Stimulated activated naive B cell treated with anti-CD40 and anti-IgM and Interleukin-4, amounts not matched to agents 10 μg/mL and 1 μg/mL and 100 μg/mL, for 72 hours (primary cell): Measurements from ENCODE around the gene RAB3D.
"Not testable (repeated sequence)": the region's sequence is repeated elsewhere in the genome, so short reads cannot be mapped to it uniquely, and the experiment has no call there.

Experiments used
- ATAC-seq, 2 donors: fragments of 150-1000 bp; cut with Tn5 transposase; replicated peaks; 2 replicates each; pipeline ENCODE4 v1.10.0; 2021; ENCODE audit warnings: moderate library complexity in 1 of 2
- DNase-seq: peaks from one replicate; pipeline ENCODE4 v3.0.0; 2021
- H3K27ac Mint-ChIP-seq: one replicate; pipeline ENCODE4 v1.8.0; 2022; ENCODE audit warnings: mild to moderate bottlenecking, mixed read lengths
- H3K27me3 Mint-ChIP-seq, 2 donors: one replicate each; pipeline ENCODE4 v1.8.0; 2022; ENCODE audit warnings: mixed read lengths in 2 of 2
- H3K36me3 Mint-ChIP-seq, 2 donors: one replicate each; pipeline ENCODE4 v1.8.0; 2022; ENCODE audit warnings: mixed read lengths in 2 of 2, mild to moderate bottlenecking in 1 of 2
- H3K4me1 Mint-ChIP-seq, 2 donors: one replicate each; pipeline ENCODE4 v1.8.0; 2022; ENCODE audit warnings: mixed read lengths in 2 of 2, mild to moderate bottlenecking in 1 of 2
- H3K4me3 Mint-ChIP-seq, 2 donors: one replicate each; pipeline ENCODE4 v1.8.0; 2022; ENCODE audit warnings: mild to moderate bottlenecking in 2 of 2, mixed read lengths in 2 of 2, moderate library complexity in 1 of 2
- H3K9me3 Mint-ChIP-seq, 2 donors: one replicate each; pipeline ENCODE4 v1.8.0; 2022; ENCODE audit warnings: mixed read lengths in 2 of 2, mild to moderate bottlenecking in 1 of 2

Gene RAB3D

DNA sequence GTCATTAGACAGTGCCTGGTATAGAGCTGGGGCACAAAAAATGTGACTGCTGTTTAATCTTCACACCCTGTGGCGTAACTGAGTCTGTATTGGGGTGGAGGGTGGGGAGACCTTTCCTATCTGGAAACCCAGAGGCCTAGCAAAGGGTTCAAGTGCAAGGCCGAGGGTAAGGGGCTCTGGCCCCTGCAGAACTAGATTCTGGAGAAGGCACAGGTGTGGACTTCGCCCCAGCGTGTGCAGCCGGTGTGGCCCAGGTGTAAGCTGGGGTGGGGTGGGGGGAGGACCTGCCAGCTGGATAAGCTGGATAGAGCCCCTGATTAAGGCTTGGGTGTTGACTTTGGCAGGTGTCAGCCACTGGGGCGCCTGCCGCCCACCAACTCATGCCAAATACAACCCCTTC, 1.3 kb downstream of the RAB3D start:
- no peak overlapping the region for H3K27ac Mint-ChIP-seq
- H3K27me3 Mint-ChIP-seq = no peaks in the 10 kb centered on the region
- peaks cover 5% of the 10 kb centered on the region in 2 donors for H3K9me3 Mint-ChIP-seq
- ATAC-seq = no peak
- peaks cover 15 to 37% of the 10 kb centered on the region in 2 donors for H3K36me3 Mint-ChIP-seq
- DNase-seq = no peak
- peaks cover 10 to 21% of the 10 kb centered on the region in 2 donors for H3K4me1 Mint-ChIP-seq
- H3K4me3 Mint-ChIP-seq = no peak overlapping the region

GRCh38 chr19:11337080-11337479, 2.4 kb downstream of the RAB3D start:
- H3K27me3 Mint-ChIP-seq = no peaks in the 10 kb centered on the region
- DNase-seq = no peak
- peak in 1 of 2 donors; percentile 12 for ATAC-seq
- H3K4me3 Mint-ChIP-seq = no peak overlapping the region
- peaks cover 5% of the 10 kb centered on the region in 2 donors for H3K9me3 Mint-ChIP-seq
- H3K36me3 Mint-ChIP-seq = peaks cover 16 to 37% of the 10 kb centered on the region in 2 donors
- H3K4me1 Mint-ChIP-seq = peaks cover 9 to 21% of the 10 kb centered on the region in 2 donors
- no peak overlapping the region for H3K27ac Mint-ChIP-seq

DNA sequence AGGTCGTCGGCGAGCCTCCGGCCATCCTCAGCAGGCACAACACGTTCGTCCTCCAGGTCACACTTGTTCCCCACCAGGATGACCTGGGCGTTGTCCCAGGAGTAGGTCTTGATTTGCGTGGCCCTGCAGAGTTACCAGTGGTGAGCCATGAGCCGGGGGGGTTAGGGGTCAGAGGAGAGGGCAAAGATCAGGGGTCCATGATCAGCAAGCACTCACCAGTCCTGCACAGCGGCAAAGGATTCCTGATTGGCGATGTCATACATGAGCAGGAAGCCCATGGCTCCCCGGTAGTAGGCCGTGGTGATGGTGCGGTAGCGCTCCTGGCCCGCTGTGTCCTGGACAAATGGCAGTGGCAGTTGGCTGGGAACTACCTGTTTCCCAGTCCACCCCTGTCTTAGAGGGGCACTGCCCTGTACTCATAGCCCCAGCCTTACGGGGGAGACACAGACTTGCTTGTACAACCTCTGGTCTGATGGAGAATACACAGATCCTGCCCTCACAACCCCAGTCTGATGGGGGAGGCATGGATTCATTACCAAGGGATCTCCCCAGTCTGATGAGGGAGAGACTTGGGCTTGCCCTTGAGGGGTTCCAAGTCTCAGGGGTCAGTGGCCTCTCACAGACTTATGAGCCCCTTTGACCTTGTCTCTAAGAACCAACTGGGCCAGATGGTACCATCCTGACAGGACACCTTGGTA, 3.9 kb downstream of the RAB3D start:
- ATAC-seq = no peak
- Mint-ChIP-seq H3K4me3 (no peak overlapping the region), H3K27me3 (no peaks in the 10 kb centered on the region), H3K36me3 (peaks cover 18 to 37% of the 10 kb centered on the region in 2 donors), H3K9me3 (peaks cover 5% of the 10 kb centered on the region in 2 donors), H3K27ac (no peak overlapping the region), H3K4me1 (peaks cover 9 to 21% of the 10 kb centered on the region in 2 donors)
- no peak for DNase-seq

- Mint-ChIP-seq H3K36me3 (peaks cover 18 to 44% of the 10 kb centered on the region in 2 donors), H3K27ac (peak overlapping the region; percentile 42)
- not testable (repeated sequence) for H3K4me1 Mint-ChIP-seq, H3K9me3 Mint-ChIP-seq, H3K27me3 Mint-ChIP-seq, DNase-seq, H3K4me3 Mint-ChIP-seq
- peak in 1 of 2 donors; percentile 56 for ATAC-seq
Observed at GRCh38 chr19:11333838-11334237, 5.6 kb downstream of the RAB3D start.

DNA sequence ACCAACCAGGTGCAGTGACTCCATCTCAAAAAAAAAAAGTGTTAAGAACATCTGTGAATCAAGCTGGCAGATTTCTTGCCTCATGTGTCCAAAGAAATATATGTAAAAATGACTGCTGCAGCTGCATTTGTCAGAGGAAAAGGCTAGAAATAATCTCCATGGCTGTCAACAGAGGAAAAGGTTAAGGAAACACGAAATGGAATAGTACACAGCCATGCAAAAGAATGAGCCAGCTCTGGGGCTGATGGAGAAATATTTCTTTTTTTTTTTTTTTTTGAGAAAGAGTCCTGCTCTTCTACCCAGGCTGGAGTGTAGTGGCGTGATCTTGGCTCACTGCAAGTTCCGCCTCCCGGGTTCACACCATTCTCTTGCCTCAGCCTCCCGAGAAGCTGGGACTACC, 6.6 kb downstream of the RAB3D start:
- no peak overlapping the region for H3K4me3 Mint-ChIP-seq
- no peaks in the 10 kb centered on the region for H3K27me3 Mint-ChIP-seq
- ATAC-seq (no peak), DNase-seq (no peak)
- H3K4me1 Mint-ChIP-seq = no peaks in the 10 kb centered on the region
- H3K36me3 Mint-ChIP-seq = peaks cover 18 to 44% of the 10 kb centered on the region in 2 donors
- H3K9me3 Mint-ChIP-seq = peaks cover 5% of the 10 kb centered on the region in 2 donors
- H3K27ac Mint-ChIP-seq = no peak overlapping the region

GRCh38 chr19:11331502-11331901, 8.0 kb downstream of the RAB3D start:
- ATAC-seq = no peak
- Mint-ChIP-seq H3K27me3 (no peaks in the 10 kb centered on the region), H3K9me3 (peaks cover 5% of the 10 kb centered on the region in 2 donors), H3K27ac (no peak overlapping the region), H3K4me1 (no peaks in the 10 kb centered on the region), H3K36me3 (peaks cover 20 to 43% of the 10 kb centered on the region in 2 donors), H3K4me3 (no peak overlapping the region)
- no peak for DNase-seq

DNA sequence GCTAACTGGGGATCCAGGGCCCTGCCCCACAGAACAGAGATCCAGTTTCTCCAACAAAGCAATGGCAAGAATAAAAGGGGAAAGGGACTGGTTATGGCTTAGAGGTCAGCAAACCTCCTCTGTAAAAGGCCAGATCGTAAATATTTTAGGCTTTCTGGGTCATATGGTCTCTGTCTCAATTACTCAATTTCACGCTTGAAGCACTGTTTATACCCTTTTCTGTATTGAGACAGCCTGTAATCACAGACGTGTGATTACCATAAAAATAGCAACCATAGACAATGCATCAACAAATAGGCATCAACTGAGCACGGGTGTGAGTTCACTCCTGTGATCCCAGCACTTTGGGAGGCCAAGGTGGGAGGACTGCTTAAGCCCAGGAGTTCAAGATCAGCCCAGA, 9.3 kb downstream of the RAB3D start:
- H3K36me3 Mint-ChIP-seq = peaks cover 13 to 30% of the 10 kb centered on the region in 2 donors
- H3K9me3 Mint-ChIP-seq = peaks cover 0 to under 1% of the 10 kb centered on the region in 2 donors
- H3K4me3 Mint-ChIP-seq = no peak overlapping the region
- ATAC-seq (no peak), DNase-seq (no peak)
- H3K27me3 Mint-ChIP-seq = no peaks in the 10 kb centered on the region
- no peaks in the 10 kb centered on the region for H3K4me1 Mint-ChIP-seq
- H3K27ac Mint-ChIP-seq = no peak overlapping the region

DNA sequence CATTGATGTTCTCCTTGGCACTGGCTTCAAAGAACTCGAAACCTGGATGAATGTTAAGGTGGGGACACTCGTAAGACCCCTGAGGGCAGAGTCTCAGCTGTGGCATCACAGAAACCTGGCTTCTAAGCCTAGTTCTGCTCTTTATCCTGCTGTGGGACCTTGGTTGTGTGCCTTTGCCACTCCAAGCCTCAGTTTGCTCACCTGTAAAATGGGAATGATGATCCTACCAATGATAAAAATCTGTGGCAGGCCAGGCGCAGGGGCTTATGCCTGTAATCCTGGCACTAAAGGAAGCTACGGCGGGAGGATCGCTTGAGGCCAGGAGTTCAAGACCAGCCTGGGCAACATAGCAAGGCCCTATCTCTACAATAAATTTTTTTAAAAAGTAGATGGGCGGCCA, 13.9 kb downstream of the RAB3D start:
- no peak for ATAC-seq
- H3K4me1 Mint-ChIP-seq = peaks cover 29 to 38% of the 10 kb centered on the region in 2 donors
- no peaks in the 10 kb centered on the region for H3K9me3 Mint-ChIP-seq
- peaks cover 0 to 6% of the 10 kb centered on the region in 2 donors for H3K27me3 Mint-ChIP-seq
- no peak for DNase-seq
- no peak overlapping the region for H3K4me3 Mint-ChIP-seq
- no peak overlapping the region for H3K27ac Mint-ChIP-seq
- H3K36me3 Mint-ChIP-seq = peaks cover 4 to 7% of the 10 kb centered on the region in 2 donors

GRCh38 chr19:11324748-11325389, 14.6 kb downstream of the RAB3D start:
- no peak overlapping the region for H3K4me3 Mint-ChIP-seq

GRCh38 chr19:11324079-11324661, 15.3 kb downstream of the RAB3D start:
- Mint-ChIP-seq H3K27me3 (peaks cover 0 to 6% of the 10 kb centered on the region in 2 donors), H3K9me3 (no peaks in the 10 kb centered on the region), H3K4me3 (peak overlapping the region in 1 of 2 donors; percentile 50), H3K4me1 (peaks cover 31 to 42% of the 10 kb centered on the region in 2 donors), H3K36me3 (peaks cover 0 to 4% of the 10 kb centered on the region in 2 donors), H3K27ac (peak overlapping the region; percentile 96)
- peak; percentile 80 to 81 for ATAC-seq
- peak; percentile 28 for DNase-seq

More at GRCh38 chr19:11324748-11325389, 14.6 kb downstream of the RAB3D start:
- DNase-seq = no peak
- H3K27me3 Mint-ChIP-seq = peaks cover 0 to 6% of the 10 kb centered on the region in 2 donors
- H3K9me3 Mint-ChIP-seq = no peaks in the 10 kb centered on the region
- peaks cover 2 to 4% of the 10 kb centered on the region in 2 donors for H3K36me3 Mint-ChIP-seq
- peaks cover 31 to 42% of the 10 kb centered on the region in 2 donors for H3K4me1 Mint-ChIP-seq
- ATAC-seq = no peak
- peak overlapping the region; percentile 96 for H3K27ac Mint-ChIP-seq

DNA sequence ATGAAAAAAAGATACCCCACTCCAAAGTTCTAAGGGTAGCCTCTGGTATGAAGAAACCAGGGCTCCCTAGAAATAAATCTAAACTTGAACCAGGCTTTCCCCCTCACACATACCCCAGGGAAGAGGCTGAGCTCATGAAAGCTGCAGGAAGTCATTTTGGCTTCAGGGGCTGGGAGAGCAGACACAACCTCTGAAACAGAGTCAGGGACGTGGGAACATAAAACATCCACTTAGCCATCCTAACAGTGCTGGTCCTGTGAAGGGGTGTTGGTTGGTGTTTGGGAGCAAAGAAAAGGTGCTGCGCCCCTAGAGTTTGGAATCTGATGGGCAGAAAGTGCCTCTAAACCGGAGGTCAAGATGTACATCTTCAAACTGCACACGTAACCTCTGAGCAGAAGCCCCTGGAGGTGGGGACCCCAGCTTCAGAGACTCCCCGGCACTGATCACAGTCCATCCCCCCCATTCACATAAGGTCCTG, 15.8 kb downstream of the RAB3D start:
- DNase-seq (no peak), ATAC-seq (no peak)
- H3K36me3 Mint-ChIP-seq = peaks cover 0 to 4% of the 10 kb centered on the region in 2 donors
- H3K4me3 Mint-ChIP-seq = peak overlapping the region in 1 of 2 donors; percentile 50
- no peaks in the 10 kb centered on the region for H3K9me3 Mint-ChIP-seq
- peaks cover 31 to 42% of the 10 kb centered on the region in 2 donors for H3K4me1 Mint-ChIP-seq
- H3K27me3 Mint-ChIP-seq = peaks cover 0 to 6% of the 10 kb centered on the region in 2 donors
- no peak overlapping the region for H3K27ac Mint-ChIP-seq

GRCh38 chr19:11322269-11323024, 17.0 kb downstream of the RAB3D start:
- no peak for ATAC-seq
- Mint-ChIP-seq H3K36me3 (peaks cover 0 to 4% of the 10 kb centered on the region in 2 donors), H3K9me3 (no peaks in the 10 kb centered on the region), H3K4me3 (no peak overlapping the region), H3K27ac (peak overlapping the region; percentile 68), H3K27me3 (peaks cover 0 to 6% of the 10 kb centered on the region in 2 donors), H3K4me1 (peaks cover 35 to 52% of the 10 kb centered on the region in 2 donors)
- DNase-seq = no peak

DNA sequence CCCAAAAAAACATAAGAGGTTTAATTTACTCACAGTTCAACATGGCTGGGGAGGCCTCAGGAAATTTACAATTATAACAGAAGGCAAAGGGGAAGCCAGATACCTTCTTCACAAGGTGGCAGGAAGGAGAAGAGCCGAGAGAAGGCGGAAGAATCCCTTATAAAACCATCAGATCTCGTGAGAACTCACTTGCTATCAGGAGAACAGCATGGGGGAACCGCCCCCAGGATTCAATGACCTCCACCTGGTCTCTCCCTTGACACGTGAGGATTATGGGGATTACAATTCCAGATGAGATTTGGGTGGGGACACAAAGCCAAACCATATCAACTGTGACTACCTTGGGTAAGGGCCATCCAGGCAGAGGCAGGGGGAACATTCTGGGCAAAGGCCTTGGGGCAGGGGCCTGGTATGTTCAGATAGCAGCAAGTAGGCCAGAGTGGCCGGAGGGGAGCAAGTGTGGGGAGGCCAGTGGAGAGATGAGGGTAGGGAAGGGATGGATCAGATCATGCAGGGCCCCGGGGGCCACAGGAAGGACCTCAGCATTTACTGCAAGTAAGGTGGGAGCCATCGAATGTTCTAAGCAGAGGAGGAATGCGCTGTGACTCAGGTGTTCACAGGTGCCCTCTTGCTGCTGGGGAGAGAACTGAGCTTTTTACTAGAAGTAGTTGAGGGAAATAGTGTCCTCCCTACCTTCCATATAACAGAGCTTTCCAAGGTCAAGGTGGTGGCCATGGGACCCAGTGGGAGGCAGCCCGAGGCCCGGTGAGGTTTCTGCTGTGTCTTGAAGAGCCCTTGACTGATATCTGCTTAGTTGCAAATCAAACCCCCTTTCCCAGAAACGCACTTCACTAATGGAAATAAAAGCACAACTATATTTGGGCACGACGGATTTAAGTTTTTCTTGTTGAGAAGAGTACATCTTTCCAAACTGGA, 18.0 kb downstream of the RAB3D start:
- Mint-ChIP-seq H3K4me3 (peak overlapping the region in 1 of 2 donors; percentile 33), H3K9me3 (no peaks in the 10 kb centered on the region), H3K27ac (peak overlapping the region; percentile 62), H3K36me3 (peaks cover 0 to 2% of the 10 kb centered on the region in 2 donors), H3K27me3 (peaks cover 0 to 6% of the 10 kb centered on the region in 2 donors), H3K4me1 (peaks cover 37 to 55% of the 10 kb centered on the region in 2 donors)
- no peak for DNase-seq
- ATAC-seq = no peak
